SK-N-SH (cell line): ENCODE results near the gene KCTD8. TPM values are rescaled to one million over a fixed set of nuclear protein-coding genes. Genes with fewer than 3 reads are reported as not detected.

ENCODE experiments used
- CTCF ChIA-PET: fragments of 300-600, 350-600 bp; formaldehyde crosslinking; extraction: SDS; loops from one replicate; lab custom pipeline; 2021; lab: Yijun Ruan, JAX
- POLR2A ChIA-PET: fragments of 350-600 bp; sonication (Branson Sonifier 250); formaldehyde crosslinking; extraction: SDS; loops from one replicate; lab custom pipeline; 2020; ENCODE audit warnings: antibody characterized with exemption, inconsistent platforms; lab: Yijun Ruan, JAX
- DNase-seq: peaks from one replicate; pipeline ENCODE4 v3.0.0; 2012
- H2AFZ ChIP-seq: fragments of 200-600 bp; sonication (generic); 2 replicates; pipeline ENCODE4 v1.8.1; 2016; ENCODE audit warnings: antibody characterized with exemption, mild to moderate bottlenecking, low read depth
- H3F3A ChIP-seq: fragments of 200-600 bp; sonication (generic); replicated peaks from 2 replicates; pipeline ENCODE3; 2016; ENCODE audit warnings: antibody characterized with exemption, mild to moderate bottlenecking; ENCODE audit not compliant: insufficient read depth
- H3K27ac ChIP-seq, 2 experiments: fragments of 200-500 bp in 1 of 2; fragments of 200-600 bp in 1 of 2; sonication (Bioruptor generic) in 1 of 2; sonication (generic), shearing (Covaris generic) in 1 of 2; 2 replicates each; pipeline versions ENCODE4 v1.5.1 to v1.6.1; 2014 to 2016; ENCODE audit warnings: low read depth in 2 of 2, inconsistent platforms in 1 of 2, low read length in 1 of 2, mild to moderate bottlenecking in 1 of 2, mixed read lengths in 1 of 2
- H3K27me3 ChIP-seq: fragments of 200-600 bp; sonication (generic), shearing (Covaris generic); 2 replicates; pipeline ENCODE4 v1.6.1; 2016; ENCODE audit warnings: mixed run types; ENCODE audit not compliant: insufficient read depth
- H3K36me3 ChIP-seq, 2 experiments: fragments of 200-500 bp in 1 of 2; fragments of 200-600 bp in 1 of 2; sonication (Bioruptor generic) in 1 of 2; sonication (generic) in 1 of 2; replicated peaks in 1 of 2; 2 replicates each; pipeline versions ENCODE3 to v1.5.1; 2014 to 2016; ENCODE audit warnings: low read length in 1 of 2, mild to moderate bottlenecking in 1 of 2; ENCODE audit not compliant: insufficient read depth in 2 of 2, control insufficient read depth in 1 of 2
- H3K4me1 ChIP-seq, 2 experiments: fragments of 200-500 bp in 1 of 2; fragments of 200-600 bp in 1 of 2; sonication (Bioruptor generic) in 1 of 2; sonication (generic), shearing (Covaris generic) in 1 of 2; 2 replicates each; pipeline versions ENCODE4 v1.5.1 to v1.6.1; 2014 to 2016; ENCODE audit warnings: low read depth in 1 of 2, low read length in 1 of 2, mixed run types in 1 of 2; ENCODE audit not compliant: insufficient read depth in 2 of 2, control insufficient read depth in 1 of 2
- H3K4me2 ChIP-seq: fragments of 200-600 bp; sonication (generic), shearing (Covaris generic); 2 replicates; pipeline ENCODE4 v1.6.1; 2017; ENCODE audit warnings: mixed run types
- H3K4me3 ChIP-seq, 2 experiments: fragments of 200-500 bp in 1 of 2; fragments of 200-600 bp in 1 of 2; sonication (Bioruptor generic) in 1 of 2; sonication (generic), shearing (Covaris generic) in 1 of 2; 2 replicates each; pipeline versions ENCODE4 v1.5.1 to v1.8.1; 2014 to 2016; ENCODE audit warnings: low read depth in 2 of 2, inconsistent platforms in 1 of 2, low read length in 1 of 2, mild to moderate bottlenecking in 1 of 2, mixed read lengths in 1 of 2, moderate library complexity in 1 of 2
- H3K79me2 ChIP-seq: fragments of 200-600 bp; sonication (generic); 2 replicates; pipeline ENCODE4 v1.8.1; 2017; ENCODE audit warnings: mild to moderate bottlenecking; ENCODE audit not compliant: insufficient read depth
- H3K9ac ChIP-seq: fragments of 200-600 bp; sonication (generic); 2 replicates; pipeline ENCODE4 v1.6.1; 2017; ENCODE audit warnings: mixed run types
- H3K9me2 ChIP-seq: fragments of 200-600 bp; sonication (generic); 2 replicates; pipeline ENCODE4 v1.6.1; 2017; ENCODE audit warnings: mixed run types
- H3K9me3 ChIP-seq: fragments of 200-600 bp; sonication (generic); 2 replicates; pipeline ENCODE4 v1.6.1; 2017; ENCODE audit warnings: mixed run types, mild to moderate bottlenecking, moderate library complexity
- H4K20me1 ChIP-seq: fragments of 200-600 bp; sonication (generic); 2 replicates; pipeline ENCODE4 v1.6.1; 2017; ENCODE audit warnings: mild to moderate bottlenecking, mixed run types; ENCODE audit not compliant: insufficient read depth
- CHD2 ChIP-seq: fragments of 150-350 bp; IDR thresholded peaks from 2 replicates; pipeline ENCODE4 v1.6.1; 2018; ENCODE audit warnings: low read length; ENCODE audit not compliant: partially characterized antibody
- FOSL2 ChIP-seq: IDR thresholded peaks from 2 replicates; pipeline ENCODE4 v1.4.0; 2012; ENCODE audit warnings: low read depth, mild to moderate bottlenecking, moderate library complexity, borderline replicate concordance
- GATA2 ChIP-seq: sonication (generic); formaldehyde crosslinking; IDR thresholded peaks from 2 replicates; pipeline ENCODE4 v1.5.0; 2020; ENCODE audit warnings: mild to moderate bottlenecking, missing genetic modification reagents
- IRF3 ChIP-seq: fragments of 150-350 bp; IDR thresholded peaks from 2 replicates; pipeline ENCODE4 v1.6.1; 2016; ENCODE audit warnings: mild to moderate bottlenecking, low read depth, low read length
- JUND ChIP-seq: IDR thresholded peaks from 2 replicates; pipeline ENCODE4 v1.4.0; 2012
- MXI1 ChIP-seq: IDR thresholded peaks from 2 replicates; pipeline ENCODE4 v1.6.1; 2012; ENCODE audit warnings: mild to moderate bottlenecking, low read depth, low read length, improper control_type of control experiment
- NFIC ChIP-seq: IDR thresholded peaks from 2 replicates; pipeline ENCODE4 v1.4.0; 2012; ENCODE audit warnings: borderline replicate concordance
- NRF1 ChIP-seq: IDR thresholded peaks from 2 replicates; pipeline ENCODE4 v1.6.1; 2012; ENCODE audit warnings: low read depth, mild to moderate bottlenecking, low read length
- POLR2AphosphoS5 ChIP-seq: IDR thresholded peaks from 2 replicates; pipeline ENCODE4 v1.6.1; 2012; ENCODE audit warnings: low read depth, low read length
- RFX5 ChIP-seq: IDR thresholded peaks from 2 replicates; pipeline ENCODE4 v1.6.1; 2012; ENCODE audit warnings: mild to moderate bottlenecking, improper control_type of control experiment, low read length
- TAF1 ChIP-seq: IDR thresholded peaks from 2 replicates; pipeline ENCODE4 v1.6.1; 2012; ENCODE audit warnings: low read depth, mild to moderate bottlenecking, low read length, moderate library complexity, borderline replicate concordance
- TCF12 ChIP-seq: IDR thresholded peaks from 2 replicates; pipeline ENCODE4 v1.4.0; 2012
- USF1 ChIP-seq: IDR thresholded peaks from 2 replicates; pipeline ENCODE4 v1.4.0; 2012; ENCODE audit warnings: low read depth, borderline replicate concordance
- ZBTB33 ChIP-seq: IDR thresholded peaks from 2 replicates; pipeline ENCODE4 v1.4.0; 2012; ENCODE audit warnings: low read depth, borderline replicate concordance
- WGBS: methylation state at CpG from one replicate; pipeline ENCODE4 v1.1.6; 2017; ENCODE audit warnings: low lambda C conversion rate; 5-methylcytosine and 5-hydroxymethylcytosine counted together
- polyA plus RNA-seq, 3 experiments: library from polyadenylated mRNA; depleted of rRNA; stranded (reverse); fragments of >200 nt; gene quantifications; 2 replicates each; pipeline ENCODE4 v1.2.3, GENCODE V29; 2012

Gene KCTD8
- polyA plus RNA-seq, 1 of the 3 experiments (the other 2 are of a cell fraction) = not detected

- H3K9ac ChIP-seq = no peak overlapping the region
- H3F3A ChIP-seq = no peaks in the 10 kb centered on the region
- no peaks in the 10 kb centered on the region for H4K20me1 ChIP-seq
- no peak overlapping the region for H3K27ac ChIP-seq
- no peak overlapping the region for H3K4me3 ChIP-seq
- no peaks in the 10 kb centered on the region for H3K9me3 ChIP-seq
- POLR2A ChIA-PET = no interaction called here
- H3K79me2 ChIP-seq = no peaks in the 10 kb centered on the region
- 1% methylated on average over 3 of the region's 3 CpGs for WGBS
- H3K27me3 ChIP-seq = no peaks in the 10 kb centered on the region
- H3K9me2 ChIP-seq = no peaks in the 10 kb centered on the region
- CTCF ChIA-PET = no interaction called here
- no peaks in the 10 kb centered on the region for H3K36me3 ChIP-seq
- no peaks in the 10 kb centered on the region for H3K4me1 ChIP-seq
- no peak overlapping the region for H3K4me2 ChIP-seq
- no peak overlapping the region for H2AFZ ChIP-seq
- TF ChIP-seq FOSL2 (no peak), GATA2 (CRISPR knock-in tag) (no peak), NFIC (no peak), CHD2 (no peak), IRF3 (no peak), ZBTB33 (no peak), TCF12 (no peak), TAF1 (no peak), NRF1 (no peak), POLR2AphosphoS5 (no peak), JUND (no peak), USF1 (no peak), RFX5 (no peak), MXI1 (no peak)
- TF ChIP-seq, all 33 proteins: peak for 0
- no peak for DNase-seq
These were observed 80.0 kb downstream of the KCTD8 start for GRCh38 chr4:44368413-44369167.

GRCh38 chr4:44354172-44354571 is 94.4 kb downstream of the KCTD8 start:
- H3K79me2 ChIP-seq = no peaks in the 10 kb centered on the region
- H2AFZ ChIP-seq = no peak overlapping the region
- DNase-seq = no peak
- ChIA-PET POLR2A (no interaction called here), CTCF (no interaction called here)
- no peak overlapping the region for H3K4me2 ChIP-seq
- 23% methylated on average over 3 of the region's 3 CpGs for WGBS
- no peaks in the 10 kb centered on the region for H3K4me1 ChIP-seq
- H3F3A ChIP-seq = no peaks in the 10 kb centered on the region
- no peak overlapping the region for H3K9ac ChIP-seq
- no peak for TF ChIP-seq JUND
- H3K9me3 ChIP-seq = no peaks in the 10 kb centered on the region
- no peaks in the 10 kb centered on the region for H4K20me1 ChIP-seq
- H3K27ac ChIP-seq = no peak overlapping the region
- no peak overlapping the region for H3K4me3 ChIP-seq
- H3K9me2 ChIP-seq = no peaks in the 10 kb centered on the region
- no peaks in the 10 kb centered on the region for H3K27me3 ChIP-seq
- H3K36me3 ChIP-seq = no peaks in the 10 kb centered on the region
